Measurements from ENCODE around the gene NUDT16L1.

NUDT16L1 gene

GRCh38 chr16:4696172-4696904, 3.0 kb downstream of the NUDT16L1 start:
- DNase-seq, result no peak

- no peak for DNase-seq
Measured at GRCh38 chr16:4696905-4697847, 3.8 kb downstream of the NUDT16L1 start.

DNA sequence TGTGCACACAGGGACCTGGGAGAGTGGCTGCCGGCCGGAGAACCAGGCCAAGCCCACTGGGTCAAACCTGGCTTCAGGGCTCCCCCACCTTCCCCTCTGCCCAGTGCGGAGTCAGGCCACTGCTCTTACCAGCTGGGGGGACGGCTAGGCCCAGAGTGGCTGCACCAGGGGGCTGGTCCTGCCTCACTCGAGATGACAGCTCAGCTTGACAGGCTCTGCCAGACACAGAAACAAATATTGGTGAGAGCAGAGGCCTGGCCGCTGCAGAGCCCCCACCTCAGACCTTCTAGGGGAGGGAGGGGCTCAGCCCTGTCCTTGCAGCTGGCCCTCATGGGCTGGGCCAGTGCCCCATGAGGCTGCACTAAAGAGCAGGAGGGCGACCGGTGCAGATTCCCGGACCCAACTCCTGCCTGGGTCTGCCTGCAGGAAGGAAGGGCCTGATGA, 4.5 kb downstream of the NUDT16L1 start:
- DNase-seq, result no peak

- no peak for DNase-seq
Measured at GRCh38 chr16:4698321-4699045, 5.1 kb downstream of the NUDT16L1 start.

- DNase-seq, result no peak
Measured at GRCh38 chr16:4699046-4699556, 5.7 kb downstream of the NUDT16L1 start.

GRCh38 chr16:4700380-4700996, 7.1 kb downstream of the NUDT16L1 start:
- DNase-seq, result peak; percentile 46

DNA sequence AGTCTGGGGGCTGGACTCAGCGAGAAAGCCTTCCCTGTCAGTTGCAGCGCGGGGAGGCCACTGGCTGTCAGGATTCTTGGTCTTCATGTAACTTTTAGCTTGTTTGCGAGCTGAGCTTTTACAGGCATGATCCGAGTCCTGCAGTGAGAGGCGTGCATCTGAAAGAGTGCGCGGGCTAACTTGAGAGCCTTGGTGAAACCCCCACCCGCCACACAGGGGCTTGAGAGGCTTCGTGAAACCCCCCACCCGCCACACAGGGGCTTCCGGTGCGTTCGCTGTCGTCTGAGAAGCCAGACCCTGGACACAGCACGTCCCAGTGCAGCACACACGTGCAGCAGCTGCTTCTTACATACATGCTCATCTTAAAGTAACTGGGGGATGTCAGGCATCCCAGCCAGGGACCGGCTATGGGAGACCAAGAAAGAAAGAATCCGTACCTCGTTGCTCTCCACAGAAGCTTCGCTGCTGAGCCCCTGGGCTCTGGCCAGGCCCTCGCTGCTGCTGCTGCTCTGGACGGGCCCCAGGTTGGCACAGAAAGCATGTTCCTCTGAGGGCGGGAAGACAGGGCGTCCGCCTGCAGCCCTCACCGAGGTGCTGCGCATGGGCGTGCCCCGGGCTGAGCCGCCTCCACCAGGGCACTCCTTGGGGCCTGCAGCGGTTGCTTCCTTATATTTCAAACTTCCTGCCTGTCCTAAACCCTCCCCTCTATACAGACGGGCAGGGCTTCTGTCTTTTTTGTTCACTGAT, 7.8 kb downstream of the NUDT16L1 start:
- no peak for DNase-seq

- DNase-seq, result no peak
Measured at GRCh38 chr16:4701791-4702465, 8.6 kb downstream of the NUDT16L1 start.

DNA sequence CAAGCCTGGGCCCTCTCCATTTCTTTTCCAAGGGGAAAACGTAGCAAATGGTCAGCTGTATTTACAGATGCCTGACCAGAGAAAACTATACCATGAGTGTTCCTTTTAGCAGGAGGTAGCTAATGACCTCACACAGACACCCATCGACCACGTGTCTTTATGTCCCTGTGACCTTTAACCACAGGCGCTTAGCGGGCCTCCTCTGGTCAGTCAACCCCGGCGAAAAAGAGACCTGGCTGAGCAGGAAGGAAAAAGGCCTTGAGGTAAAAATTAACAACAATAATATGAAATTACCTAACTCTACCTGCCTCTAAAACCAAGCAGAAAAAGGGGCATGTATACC, 9.1 kb downstream of the NUDT16L1 start:
- DNase-seq, result no peak

GRCh38 chr16:4703906-4704305, 10.5 kb downstream of the NUDT16L1 start:
- no peak for DNase-seq

DNA sequence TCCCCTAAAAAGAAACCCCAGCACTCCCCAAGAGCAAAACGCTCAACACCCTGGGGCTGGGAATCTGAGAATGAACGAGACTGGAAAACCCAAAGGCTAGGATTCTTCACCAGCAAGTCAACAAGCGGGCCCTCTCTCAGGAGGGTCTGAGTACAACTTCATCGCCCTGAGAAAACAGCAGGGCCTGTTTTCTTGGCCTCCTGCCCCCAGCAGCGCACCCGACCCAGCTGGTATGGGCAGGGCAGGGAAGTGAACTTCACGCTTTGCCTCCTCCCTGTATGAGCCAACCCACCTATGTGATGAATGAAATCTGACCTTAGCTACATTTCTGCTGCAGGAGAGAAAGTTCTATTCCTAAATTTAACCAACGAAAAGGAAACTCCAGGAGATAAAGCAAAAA, 11.1 kb downstream of the NUDT16L1 start:
- DNase-seq, result no peak

GRCh38 chr16:4704913-4705312, 11.6 kb downstream of the NUDT16L1 start:
- DNase-seq, result no peak

DNA sequence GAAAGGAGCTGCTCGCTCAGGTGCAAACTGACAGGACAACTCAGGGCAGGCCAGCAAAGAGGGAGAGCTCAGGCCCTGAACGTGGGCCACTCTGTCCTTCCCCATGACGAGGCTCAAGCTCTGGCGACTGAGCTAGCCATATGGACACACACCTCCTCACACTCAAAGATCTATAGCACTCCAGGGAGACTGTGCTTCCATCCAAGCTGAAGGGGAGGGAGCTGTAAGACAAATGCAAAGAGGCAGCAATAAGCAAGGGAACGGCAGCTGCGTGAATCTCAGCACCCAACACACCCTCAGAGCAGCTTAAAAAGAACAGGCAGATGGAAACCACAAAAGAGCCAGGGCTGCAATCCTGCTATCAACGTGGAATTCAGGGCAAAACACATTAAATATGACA, 13.5 kb downstream of the NUDT16L1 start:
- DNase-seq, result no peak

- no peak for DNase-seq
Measured at GRCh38 chr16:4709481-4709880, 16.1 kb downstream of the NUDT16L1 start.

- DNase-seq, result no peak
Measured at GRCh38 chr16:4713663-4714501, 20.5 kb downstream of the NUDT16L1 start.

GRCh38 chr16:4714996-4715395, 21.6 kb downstream of the NUDT16L1 start:
- no peak for DNase-seq

DNA sequence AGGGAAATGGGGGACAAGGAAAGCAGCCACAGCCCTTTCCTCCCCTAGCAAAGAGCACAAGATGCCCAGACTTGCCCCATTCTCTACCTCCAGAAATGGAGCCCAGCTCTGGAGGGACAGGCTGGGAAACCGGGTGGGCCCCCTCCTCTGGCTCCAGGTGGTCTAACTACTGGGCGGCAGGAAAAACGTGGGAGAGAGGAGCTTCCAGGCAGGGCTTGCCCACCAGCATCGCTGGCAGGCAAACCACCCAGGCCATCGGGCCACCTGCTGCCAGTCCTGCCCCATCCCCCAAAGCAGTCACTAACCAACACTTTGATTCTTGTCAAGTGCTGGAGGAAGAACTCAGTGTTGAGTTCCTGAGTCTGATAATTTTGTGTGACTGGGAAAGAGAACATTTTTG, 25.1 kb downstream of the NUDT16L1 start:
- DNase-seq, result no peak

DNA sequence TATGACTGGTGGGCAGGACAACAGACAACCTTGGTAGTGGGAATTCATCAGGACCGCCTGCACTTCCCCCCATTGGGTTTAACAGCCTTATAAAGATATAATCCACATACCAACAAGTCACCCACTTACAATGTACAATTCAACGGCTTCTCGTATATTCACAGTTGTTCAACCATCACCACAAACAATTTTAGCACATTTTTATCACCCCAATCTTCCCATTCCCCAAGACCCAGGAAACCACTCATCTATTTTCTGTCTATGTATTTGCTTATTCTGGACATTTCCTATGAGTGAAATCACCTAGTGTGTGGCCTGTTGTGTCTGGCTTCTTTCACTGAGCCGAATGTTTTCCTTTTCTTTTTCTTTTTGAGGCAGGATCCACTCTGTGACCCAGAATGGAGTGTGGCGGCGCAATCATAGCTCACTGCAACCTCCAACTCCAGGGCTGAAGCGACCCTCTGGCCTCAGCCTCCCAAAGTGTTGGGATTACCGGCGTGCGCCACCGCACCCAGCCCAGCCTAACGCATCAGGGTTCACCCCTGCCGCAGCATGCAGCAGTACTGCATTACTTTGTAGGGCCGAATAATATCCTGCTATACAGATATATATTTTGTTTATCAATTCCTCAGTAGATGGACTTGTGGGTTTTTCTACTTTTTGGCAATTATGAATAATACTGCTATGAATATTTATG, 29.9 kb downstream of the NUDT16L1 start:
- no peak for DNase-seq

- no peak for DNase-seq
Measured at GRCh38 chr16:4724661-4725270, 31.4 kb downstream of the NUDT16L1 start.
